ENCODE results near the gene UFSP2.

UFSP2 gene

GRCh38 chr4:185425647-185426352 is at the start of gene UFSP2:
Gene UFSP2, minus strand, starts transcription at chr4:185425964. Its CDS starts 96 bp downstream, at chr4:185425868.
- DNase-seq: peak; percentile 75 to 92

- no peak for DNase-seq
Measured at GRCh38 chr4:185473247-185473646, 47.5 kb upstream of the UFSP2 start.

- DNase-seq: no peak
Measured at GRCh38 chr4:185472103-185472542, 46.4 kb upstream of the UFSP2 start.

- peak; percentile 71 to 77 for DNase-seq
Measured at GRCh38 chr4:185471235-185472102, 45.7 kb upstream of the UFSP2 start, which contains the start of gene CCDC110. Gene CCDC110, minus strand, starts transcription at chr4:185471733. Its CDS starts 50 bp downstream, at chr4:185471683.

GRCh38 chr4:185470501-185471195 is 44.9 kb upstream of the UFSP2 start:
- DNase-seq: peak in 1 of 2 experiments; percentile 63

- no peak for DNase-seq
Measured at GRCh38 chr4:185469580-185470154, 43.9 kb upstream of the UFSP2 start.

- no peak for DNase-seq
Measured at GRCh38 chr4:185468999-185469398, 43.2 kb upstream of the UFSP2 start.

GRCh38 chr4:185467991-185468390 is 42.2 kb upstream of the UFSP2 start:
- no peak for DNase-seq

- DNase-seq: no peak
Measured at GRCh38 chr4:185467101-185467500, 41.3 kb upstream of the UFSP2 start.

- DNase-seq: no peak
Measured at GRCh38 chr4:185465707-185466106, 39.9 kb upstream of the UFSP2 start.

- DNase-seq: no peak
Measured at GRCh38 chr4:185464887-185465286, 39.1 kb upstream of the UFSP2 start.

- DNase-seq: no peak
Measured at GRCh38 chr4:185464183-185464582, 38.4 kb upstream of the UFSP2 start.

GRCh38 chr4:185463541-185463940 is 37.8 kb upstream of the UFSP2 start:
- DNase-seq: no peak

GRCh38 chr4:185461565-185461964 is 35.8 kb upstream of the UFSP2 start:
- DNase-seq: no peak

- no peak for DNase-seq
Measured at GRCh38 chr4:185457136-185457535, 31.4 kb upstream of the UFSP2 start.

GRCh38 chr4:185456131-185456530 is 30.4 kb upstream of the UFSP2 start:
- no peak for DNase-seq

GRCh38 chr4:185445209-185445608 is 19.4 kb upstream of the UFSP2 start:
- DNase-seq: no peak

GRCh38 chr4:185441479-185441878 is 15.7 kb upstream of the UFSP2 start:
- DNase-seq: no peak

GRCh38 chr4:185437809-185438208 is 12.0 kb upstream of the UFSP2 start:
- DNase-seq: no peak

GRCh38 chr4:185435466-185435865 is 9.7 kb upstream of the UFSP2 start:
- no peak for DNase-seq

GRCh38 chr4:185429660-185430059 is 3.9 kb upstream of the UFSP2 start:
- DNase-seq: no peak

- DNase-seq: no peak
Measured at GRCh38 chr4:185426960-185427688, 1.4 kb upstream of the UFSP2 start.
